Trophoblast cell (in vitro differentiated cells and primary cell): ENCODE measurements around the gene RIPPLY3.
"Not testable (repeated sequence)": the region's sequence is repeated elsewhere in the genome, so short reads cannot be mapped to it uniquely, and the experiment has no call there.

Source experiments
- DNase-seq, 2 donors: peaks; one replicate each; pipeline ENCODE4 v3.0.0-alpha.2; 2016
- H2AFZ ChIP-seq: 2 replicates; pipeline ENCODE4 v1.6.1; 2013; ENCODE audit warnings: low read length, moderate library complexity, mild to moderate bottlenecking; ENCODE audit not compliant: insufficient read depth, poor library complexity
- H2AK5ac ChIP-seq: 2 replicates; pipeline ENCODE4 v1.6.1; 2013; ENCODE audit warnings: mild to moderate bottlenecking, low read length
- H2BK120ac ChIP-seq: 2 replicates; pipeline ENCODE4 v1.6.1; 2013; ENCODE audit warnings: low read length, mild to moderate bottlenecking, moderate library complexity; ENCODE audit not compliant: insufficient read depth, poor library complexity
- H2BK12ac ChIP-seq: 2 replicates; pipeline ENCODE4 v1.6.1; 2013; ENCODE audit warnings: mild to moderate bottlenecking, low read length, moderate library complexity
- H2BK5ac ChIP-seq: 2 replicates; pipeline ENCODE4 v1.6.1; 2013; ENCODE audit warnings: low read length, low read depth, moderate library complexity, mild to moderate bottlenecking; ENCODE audit not compliant: poor library complexity
- H3K14ac ChIP-seq: 2 replicates; pipeline ENCODE4 v1.6.1; 2013; ENCODE audit warnings: mild to moderate bottlenecking, low read length
- H3K18ac ChIP-seq: 2 replicates; pipeline ENCODE4 v1.6.1; 2013; ENCODE audit warnings: mild to moderate bottlenecking, low read length
- H3K23ac ChIP-seq: 2 replicates; pipeline ENCODE4 v1.6.1; 2013; ENCODE audit warnings: low read length
- H3K27ac ChIP-seq: 2 replicates; pipeline ENCODE4 v1.5.1; 2013; ENCODE audit warnings: low read depth, mild to moderate bottlenecking, inconsistent platforms, low read length, moderate library complexity
- H3K27me3 ChIP-seq: 2 replicates; pipeline ENCODE4 v1.6.1; 2013; ENCODE audit warnings: inconsistent platforms, mild to moderate bottlenecking, low read length, moderate library complexity; ENCODE audit not compliant: insufficient read depth
- H3K36me3 ChIP-seq, 2 experiments: 1 replicate in 1 of 2; 2 replicates in 1 of 2; pipeline ENCODE4 v1.6.1; 2013; ENCODE audit warnings: low read length in 2 of 2, mild to moderate bottlenecking in 2 of 2, moderate library complexity in 1 of 2; ENCODE audit not compliant: insufficient read depth in 2 of 2, control insufficient read depth in 1 of 2
- H3K4ac ChIP-seq: 2 replicates; pipeline ENCODE4 v1.6.1; 2013; ENCODE audit warnings: low read depth, mild to moderate bottlenecking, low read length, moderate library complexity
- H3K4me1 ChIP-seq, 2 experiments: 1 replicate in 1 of 2; 2 replicates in 1 of 2; pipeline ENCODE4 v1.6.1; 2013; ENCODE audit warnings: low read length in 2 of 2, mild to moderate bottlenecking in 2 of 2, moderate library complexity in 1 of 2; ENCODE audit not compliant: insufficient read depth in 2 of 2, control insufficient read depth in 1 of 2
- H3K4me2 ChIP-seq: 2 replicates; pipeline ENCODE4 v1.6.1; 2013; ENCODE audit warnings: inconsistent platforms, mild to moderate bottlenecking, low read length, moderate library complexity
- H3K4me3 ChIP-seq: 2 replicates; pipeline ENCODE4 v1.5.1; 2013; ENCODE audit warnings: mild to moderate bottlenecking, low read depth, low read length, inconsistent platforms
- H3K79me1 ChIP-seq: one replicate; pipeline ENCODE4 v1.6.1; 2013; ENCODE audit warnings: low read length
- H3K79me2 ChIP-seq: 2 replicates; pipeline ENCODE4 v1.6.1; 2013; ENCODE audit warnings: low read length, mild to moderate bottlenecking; ENCODE audit not compliant: control insufficient read depth, insufficient read depth, poor library complexity
- H3K9ac ChIP-seq: 2 replicates; pipeline ENCODE4 v1.6.1; 2013; ENCODE audit warnings: mild to moderate bottlenecking, low read length
- H3K9me3 ChIP-seq: 2 replicates; pipeline ENCODE4 v1.6.1; 2013; ENCODE audit warnings: low read depth, mild to moderate bottlenecking, control low read depth, inconsistent platforms, low read length; ENCODE audit not compliant: insufficient read depth
- H4K12ac ChIP-seq: 2 replicates; pipeline ENCODE4 v1.6.1; 2013; ENCODE audit warnings: low read depth, mild to moderate bottlenecking, low read length, moderate library complexity
- H4K8ac ChIP-seq: 2 replicates; pipeline ENCODE4 v1.6.1; 2013; ENCODE audit warnings: low read depth, mild to moderate bottlenecking, low read length, moderate library complexity
- H4K91ac ChIP-seq: one replicate; pipeline ENCODE4 v1.6.1; 2013; ENCODE audit warnings: low read depth, mild to moderate bottlenecking, low read length, moderate library complexity
- WGBS: extraction: QIAGEN DNeasy Blood & Tissue Kit; methylation state at CpG from one replicate; pipeline ENCODE4 v1.1.7; 2013; ENCODE audit warnings: missing lambda C conversion rate; ENCODE audit not compliant: insufficient read length, insufficient coverage; ENCODE audit errors: extremely low coverage; 5-methylcytosine and 5-hydroxymethylcytosine counted together

Gene RIPPLY3

DNA sequence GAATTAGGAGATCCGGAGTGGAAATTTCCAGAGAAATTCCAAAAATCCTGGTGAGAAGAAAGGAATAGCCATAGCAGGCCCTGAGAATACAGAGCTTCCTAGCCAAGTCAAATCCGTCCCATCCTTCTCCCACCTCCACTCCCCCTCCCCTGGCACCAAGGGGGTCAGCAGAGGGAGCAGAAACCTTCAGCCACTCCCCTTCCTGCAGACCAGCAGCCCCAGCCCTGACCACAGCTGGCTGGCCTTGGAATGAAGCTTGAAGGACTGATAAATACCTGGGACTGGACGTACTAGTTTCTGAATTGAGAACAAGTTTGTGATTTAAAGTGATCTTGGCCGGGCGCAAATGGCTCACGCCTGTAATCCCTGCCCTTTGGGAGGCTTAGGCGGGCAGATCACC, 13.8 kb upstream of the RIPPLY3 start:
- Histone ChIP-seq H3K4me2 (no peak overlapping the region), H3K4me1 (peaks cover 6 to 11% of the 10 kb centered on the region in 2 experiments), H4K8ac (no peak overlapping the region), H3K18ac (no peak overlapping the region), H3K79me1 (peaks cover 5% of the 10 kb centered on the region), H3K4ac (no peak overlapping the region), H3K14ac (no peak overlapping the region), H3K9me3 (peaks cover 2% of the 10 kb centered on the region), H3K36me3 (no peaks in the 10 kb centered on the region), H3K9ac (no peak overlapping the region), H2AK5ac (no peak overlapping the region), H3K27ac (no peak overlapping the region), H3K79me2 (peaks cover 3% of the 10 kb centered on the region), H2BK5ac (no peak overlapping the region), H4K12ac (no peak overlapping the region), H2BK120ac (no peak overlapping the region), H3K4me3 (no peak overlapping the region), H3K27me3 (no peaks in the 10 kb centered on the region), H4K91ac (no peak overlapping the region), H2AFZ (no peak overlapping the region), H3K23ac (no peak overlapping the region), H2BK12ac (no peak overlapping the region)
- WGBS, result no CpG with 5 or more reads among the region's 7 CpGs
- DNase-seq, result peak; percentile 19 to 73

DNA sequence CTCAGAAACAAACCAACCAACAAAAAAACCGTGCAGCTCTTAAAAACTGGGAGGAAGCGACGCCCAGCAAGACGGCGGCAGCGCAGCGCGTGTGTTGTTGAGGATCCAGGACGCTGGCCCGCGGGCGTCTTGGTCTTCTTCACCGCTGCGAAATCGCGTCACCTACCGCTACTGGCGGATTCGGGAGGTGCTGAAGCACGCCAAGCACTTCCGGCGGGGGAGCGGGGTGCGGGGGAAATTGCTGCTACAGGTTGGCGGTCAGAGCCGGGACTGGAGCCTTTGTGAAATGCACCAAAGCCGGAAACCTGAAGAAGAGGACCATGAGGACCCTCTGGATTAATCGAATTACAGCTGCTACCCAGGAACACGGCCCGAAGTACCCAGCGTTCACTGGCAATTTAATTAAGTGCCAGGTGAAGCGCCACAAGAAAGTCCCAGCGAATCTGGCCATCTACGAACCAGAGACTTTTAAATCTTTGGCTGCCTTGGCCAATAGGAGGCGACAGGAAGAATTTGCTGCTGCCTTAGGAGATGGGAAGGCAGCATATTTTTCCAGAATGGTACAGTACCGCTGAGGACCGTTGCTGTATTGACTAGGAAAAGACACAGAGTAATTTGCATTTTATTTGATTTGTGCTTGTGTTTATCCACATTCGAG, 11.9 kb upstream of the RIPPLY3 start:
- no CpG with 5 or more reads among the region's 38 CpGs for WGBS
- no peak overlapping the region for H4K8ac ChIP-seq
- DNase-seq, result peak; percentile 21 to 61

DNA sequence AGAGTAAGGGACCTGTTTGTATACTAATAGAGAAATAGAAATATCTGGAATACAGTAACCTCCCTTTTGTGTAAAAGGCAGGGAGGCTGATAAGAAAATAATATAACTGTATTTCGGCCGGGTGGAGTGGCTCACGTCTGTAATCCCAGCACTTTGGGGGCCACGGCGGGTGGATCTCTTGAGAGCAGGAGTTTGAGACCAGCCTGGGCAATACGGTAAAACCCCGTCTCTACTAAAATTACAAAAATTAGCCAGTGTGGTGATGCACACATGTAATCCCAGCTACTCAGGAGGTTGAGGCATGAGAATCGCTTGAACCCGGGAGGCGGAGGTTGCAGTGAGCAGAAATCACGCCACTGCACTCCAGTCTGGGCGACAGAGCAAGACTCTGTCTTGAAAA, 11.2 kb upstream of the RIPPLY3 start:
- not testable (repeated sequence) for H2BK5ac ChIP-seq, H4K91ac ChIP-seq, H3K36me3 ChIP-seq, H4K8ac ChIP-seq, H3K14ac ChIP-seq, H3K9me3 ChIP-seq, H3K23ac ChIP-seq, H2AK5ac ChIP-seq, DNase-seq, H3K9ac ChIP-seq, H3K18ac ChIP-seq, H3K79me1 ChIP-seq, H4K12ac ChIP-seq, H3K4me2 ChIP-seq, H3K4ac ChIP-seq, H2AFZ ChIP-seq, H3K27ac ChIP-seq, H2BK120ac ChIP-seq, H2BK12ac ChIP-seq, H3K79me2 ChIP-seq, H3K4me1 ChIP-seq, H3K27me3 ChIP-seq, H3K4me3 ChIP-seq
- no CpG with 5 or more reads among the region's 12 CpGs for WGBS

More for the DNA sequence above, 11.9 kb upstream of the RIPPLY3 start:
- Histone ChIP-seq H2AFZ (no peak overlapping the region), H4K12ac (no peak overlapping the region), H3K9me3 (peaks cover 4% of the 10 kb centered on the region), H2BK120ac (no peak overlapping the region), H3K4me1 (peaks cover 6 to 7% of the 10 kb centered on the region in 2 experiments), H3K4ac (no peak overlapping the region), H2BK5ac (no peak overlapping the region), H3K27me3 (no peaks in the 10 kb centered on the region), H4K91ac (no peak overlapping the region), H3K14ac (no peak overlapping the region), H3K27ac (no peak overlapping the region), H3K18ac (no peak overlapping the region), H3K23ac (no peak overlapping the region), H3K4me3 (peak overlapping the region; percentile 4), H3K79me1 (peaks cover 2% of the 10 kb centered on the region), H3K4me2 (peak overlapping the region; percentile 49), H2AK5ac (no peak overlapping the region), H3K36me3 (no peaks in the 10 kb centered on the region), H2BK12ac (no peak overlapping the region), H3K79me2 (no peaks in the 10 kb centered on the region), H3K9ac (no peak overlapping the region)

DNA sequence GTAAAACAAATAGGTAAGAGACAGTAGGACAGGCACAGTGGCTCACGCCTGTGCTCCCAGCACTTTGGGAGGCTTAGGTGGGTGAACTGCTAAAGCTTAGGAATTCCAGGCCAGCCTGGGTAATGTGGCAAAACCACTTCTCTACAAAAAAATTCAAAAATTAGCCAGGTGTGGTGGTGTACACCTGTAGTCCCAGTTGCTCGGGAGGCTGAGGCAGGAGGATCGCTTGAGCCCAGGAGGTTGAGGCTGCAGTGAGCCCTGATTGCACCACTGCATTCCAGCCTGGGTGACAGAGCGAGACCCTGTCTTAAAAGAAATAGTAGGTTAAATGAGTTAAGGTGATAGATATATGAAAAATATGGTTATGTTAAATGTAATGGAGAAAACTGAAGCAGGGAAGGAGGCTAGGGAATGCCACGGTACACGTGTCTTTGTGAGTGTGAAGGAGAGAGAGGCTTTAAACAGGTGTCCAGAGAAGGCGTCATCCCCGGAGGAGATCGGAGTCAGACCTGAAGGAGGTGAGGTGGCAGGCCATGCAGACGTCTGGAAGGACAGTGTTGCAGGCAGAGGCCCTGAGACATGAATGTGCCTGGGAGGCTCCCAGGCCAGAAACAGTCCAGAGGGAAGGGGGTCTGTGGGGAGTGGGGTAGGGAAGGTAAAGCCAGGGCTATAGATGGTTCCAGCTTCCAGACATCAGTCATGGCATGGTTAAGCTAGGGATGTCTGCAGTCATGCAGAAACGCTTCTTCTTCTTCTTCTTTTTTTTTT, 7.2 kb upstream of the RIPPLY3 start:
- Histone ChIP-seq H3K9me3 (peaks cover 4% of the 10 kb centered on the region), H3K4me2 (no peak overlapping the region), H2BK5ac (no peak overlapping the region), H3K27ac (no peak overlapping the region), H4K12ac (no peak overlapping the region), H3K27me3 (no peaks in the 10 kb centered on the region), H3K4me1 (peaks cover 0 to 4% of the 10 kb centered on the region in 2 experiments), H3K36me3 (no peaks in the 10 kb centered on the region), H3K79me2 (no peaks in the 10 kb centered on the region), H3K79me1 (no peaks in the 10 kb centered on the region), H3K23ac (no peak overlapping the region), H3K4me3 (no peak overlapping the region), H3K14ac (no peak overlapping the region), H2BK12ac (no peak overlapping the region), H3K4ac (no peak overlapping the region), H3K9ac (no peak overlapping the region), H2AFZ (no peak overlapping the region), H4K91ac (no peak overlapping the region), H2BK120ac (no peak overlapping the region), H2AK5ac (no peak overlapping the region), H4K8ac (no peak overlapping the region), H3K18ac (no peak overlapping the region)
- no peak for DNase-seq
- no CpG with 5 or more reads among the region's 11 CpGs for WGBS
